HG02973 (cell line): ENCODE measurements around the gene SMIM24.

Experiments
- ATAC-seq: cut with Tn5 transposase; IDR thresholded peaks from one replicate; pipeline ENCODE4 v1.9.1; 2021; ENCODE audit warnings: moderate library complexity; ENCODE audit not compliant: unreplicated experiment

SMIM24 gene

DNA sequence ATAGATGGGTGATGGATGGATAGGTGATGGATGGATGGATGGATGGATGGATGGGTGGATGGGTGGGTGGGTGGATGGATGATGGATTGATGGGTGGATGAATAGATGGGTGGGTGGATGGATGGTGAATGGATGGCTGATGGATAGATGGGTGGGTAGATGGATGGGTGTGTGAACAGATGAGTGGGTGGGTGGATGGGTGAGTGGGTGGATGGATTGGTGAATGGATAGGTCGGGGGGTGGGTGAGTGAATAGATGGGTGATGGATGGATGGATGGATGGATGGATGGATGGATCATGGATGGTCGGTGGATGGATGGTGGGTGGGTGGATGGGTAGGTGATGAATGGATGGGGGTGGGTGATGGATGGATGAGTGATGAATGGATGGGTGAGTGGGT is 3.5 kb downstream of the SMIM24 start:
- ATAC-seq = no peak

DNA sequence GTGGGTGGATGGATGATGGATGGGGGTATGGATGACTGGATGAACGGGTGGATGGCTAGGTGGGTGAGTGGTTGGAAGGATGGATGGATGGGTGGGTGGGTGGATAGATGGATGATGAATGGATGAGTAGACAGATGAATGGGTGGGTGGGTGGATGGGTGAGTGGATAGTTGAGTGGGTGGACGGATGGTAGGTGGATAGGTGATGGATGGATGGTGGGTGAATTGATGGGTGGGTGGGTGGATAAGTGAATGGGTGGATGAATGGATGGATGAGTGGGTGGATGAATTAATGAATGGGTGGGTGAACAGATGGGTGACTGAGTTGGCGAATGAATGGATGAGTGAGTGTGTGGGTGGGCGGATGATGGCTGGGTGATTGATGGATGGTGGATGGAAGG is 4.9 kb downstream of the SMIM24 start:
- no peak for ATAC-seq

DNA sequence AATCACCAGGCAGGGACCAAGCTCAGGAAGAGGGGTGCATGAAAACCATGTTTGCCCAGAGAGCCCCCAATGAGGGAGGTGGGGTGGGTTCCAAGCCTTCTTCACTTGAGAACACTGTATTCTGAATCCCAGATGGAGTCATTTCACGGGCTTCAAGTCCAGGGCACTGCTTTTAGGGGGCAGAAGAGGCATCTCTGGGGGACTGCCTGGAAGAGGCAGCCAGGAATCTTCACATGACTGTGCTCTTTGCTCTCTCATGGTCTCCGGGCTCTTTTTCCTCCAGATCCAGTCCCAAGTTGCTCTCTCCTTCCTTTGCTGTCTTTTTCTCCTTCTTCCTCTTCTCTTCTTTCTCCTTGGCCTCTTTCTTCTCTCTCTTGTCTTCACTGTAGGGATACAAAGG is 5.7 kb downstream of the SMIM24 start:
- ATAC-seq = no peak

- no peak for ATAC-seq
These were observed 6.3 kb downstream of the SMIM24 start for GRCh38 chr19:3474010-3474409.

DNA sequence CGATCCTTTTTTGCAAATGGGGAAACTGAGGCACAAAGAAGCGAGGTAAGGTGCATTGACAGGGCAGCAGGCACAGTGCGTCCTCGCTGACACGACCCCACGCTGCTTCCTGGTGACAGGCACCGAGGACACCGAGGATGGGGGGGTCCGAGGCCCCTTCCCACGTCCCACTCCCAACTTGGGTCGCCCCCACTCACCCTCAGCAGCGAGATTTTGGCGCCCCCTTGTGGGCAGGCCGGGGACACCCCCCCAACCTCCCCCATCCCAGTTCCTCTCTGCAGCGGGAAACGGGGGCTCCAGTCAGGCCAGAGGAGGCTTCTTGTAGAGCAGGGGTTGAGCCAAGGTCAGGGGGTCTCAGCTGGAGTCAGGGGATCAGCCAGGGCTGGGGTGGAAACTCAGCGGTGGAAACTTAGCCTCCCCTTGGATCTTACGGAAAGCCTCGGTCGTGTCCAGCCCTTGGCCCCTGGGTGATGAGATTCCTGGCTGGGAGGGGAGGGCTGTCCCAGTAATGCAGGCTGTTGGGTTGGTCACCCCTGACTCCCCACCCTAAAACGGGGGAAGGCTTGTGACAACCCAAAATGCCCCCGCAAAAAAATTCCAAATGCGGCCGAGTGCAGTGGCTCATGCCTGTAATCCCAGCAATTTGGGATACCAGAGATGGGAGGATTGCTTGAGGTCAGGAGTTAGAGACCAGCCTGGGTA is 8.2 kb downstream of the SMIM24 start:
- ATAC-seq = no peak

DNA sequence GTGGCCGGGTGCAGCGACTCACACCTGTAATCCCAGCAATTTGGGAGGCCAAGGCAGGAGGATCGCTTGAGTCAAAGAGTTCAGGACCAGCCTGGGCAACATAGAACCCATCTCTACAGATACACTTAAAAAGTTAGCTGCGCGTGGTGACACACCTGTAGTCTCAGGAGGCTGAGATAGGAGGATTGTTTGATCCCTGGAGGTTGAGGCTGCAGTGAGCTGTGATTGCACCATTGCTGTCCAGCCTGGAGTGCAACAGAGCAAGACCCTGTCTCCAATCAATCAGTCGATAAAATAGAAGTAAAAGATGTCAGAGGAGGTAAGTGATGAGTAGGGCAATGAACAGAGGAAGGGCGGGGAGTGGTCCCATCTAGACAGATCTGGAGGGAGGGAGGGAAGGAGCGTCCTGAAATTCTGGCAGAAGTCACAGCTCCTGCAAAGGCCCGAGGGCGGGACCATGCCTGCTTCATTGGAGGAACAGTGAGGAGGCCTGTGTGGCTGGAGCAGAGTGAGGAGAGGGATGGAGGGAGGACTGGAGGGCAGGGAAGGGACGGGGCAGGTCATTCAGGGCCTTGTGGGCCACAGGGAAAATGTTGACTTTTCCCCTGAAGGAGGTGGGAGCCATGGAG is 9.7 kb downstream of the SMIM24 start:
- no peak for ATAC-seq

GRCh38 chr19:3469638-3470499 is 10.5 kb downstream of the SMIM24 start:
- no peak for ATAC-seq

- ATAC-seq = no peak
These were observed 12.1 kb downstream of the SMIM24 start for GRCh38 chr19:3468211-3468610.

- no peak for ATAC-seq
These were observed 12.7 kb downstream of the SMIM24 start for GRCh38 chr19:3467437-3468198.

DNA sequence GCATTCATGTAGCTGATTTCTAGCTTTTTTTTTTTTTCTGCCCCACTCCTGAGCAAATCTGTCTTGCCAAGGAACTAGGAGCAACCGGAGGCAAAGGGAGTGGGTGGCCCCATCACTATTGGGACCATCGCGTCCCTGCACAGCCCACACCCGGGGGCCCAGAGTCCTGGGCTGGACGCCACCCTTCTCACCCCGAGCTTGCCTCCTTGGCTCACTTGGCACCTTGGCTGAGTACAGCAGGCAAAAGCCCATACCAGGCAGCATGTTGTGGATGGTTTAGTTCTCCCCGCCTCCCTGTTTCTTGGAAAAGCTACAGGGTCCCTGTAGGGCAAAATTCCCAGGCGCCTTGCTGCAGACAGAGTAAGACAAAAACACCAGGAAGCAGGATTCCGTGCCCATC is 13.7 kb downstream of the SMIM24 start:
- no peak for ATAC-seq

- no peak for ATAC-seq
These were observed 14.8 kb downstream of the SMIM24 start for GRCh38 chr19:3465552-3465951.

DNA sequence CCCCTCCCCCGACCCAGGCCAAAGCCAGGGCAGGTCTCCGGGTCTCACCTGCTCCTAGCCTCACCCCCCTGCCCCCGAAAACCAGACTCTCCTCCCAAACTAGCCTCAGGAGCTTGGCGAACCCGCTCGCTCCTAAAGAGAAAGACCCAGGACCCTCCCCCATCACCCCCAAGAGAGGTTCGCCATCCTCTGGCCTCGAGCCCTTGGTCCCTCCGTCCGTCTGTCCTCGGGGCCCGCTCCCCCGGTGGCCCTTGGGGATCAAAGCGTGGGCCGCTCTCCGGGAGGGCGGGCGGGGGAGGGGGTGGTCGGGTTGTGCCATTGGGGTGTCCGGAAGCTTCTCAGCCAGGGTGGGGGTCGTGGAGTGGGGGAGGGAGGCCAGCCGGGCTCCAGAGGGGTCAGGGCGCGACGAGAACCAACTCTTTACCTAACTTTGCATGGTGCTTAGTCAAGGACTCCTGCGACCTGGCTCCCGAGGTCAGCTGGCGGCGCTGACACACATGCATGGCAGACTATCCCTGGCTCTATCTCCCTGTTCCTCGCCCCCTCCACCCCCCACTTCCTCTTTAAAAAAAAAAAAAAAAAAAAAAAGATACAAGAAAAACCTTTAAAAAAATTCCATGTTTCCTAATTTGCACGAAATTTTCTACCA is 15.6 kb downstream of the SMIM24 start:
- ATAC-seq = no peak

GRCh38 chr19:3463714-3464586 is 16.4 kb downstream of the SMIM24 start:
- ATAC-seq = no peak

- ATAC-seq = no peak
These were observed 17.2 kb downstream of the SMIM24 start for GRCh38 chr19:3462991-3463713.

- ATAC-seq = no peak
These were observed 20.3 kb downstream of the SMIM24 start for GRCh38 chr19:3459965-3460582.

- ATAC-seq = no peak
These were observed 21.0 kb downstream of the SMIM24 start for GRCh38 chr19:3459089-3459881.

DNA sequence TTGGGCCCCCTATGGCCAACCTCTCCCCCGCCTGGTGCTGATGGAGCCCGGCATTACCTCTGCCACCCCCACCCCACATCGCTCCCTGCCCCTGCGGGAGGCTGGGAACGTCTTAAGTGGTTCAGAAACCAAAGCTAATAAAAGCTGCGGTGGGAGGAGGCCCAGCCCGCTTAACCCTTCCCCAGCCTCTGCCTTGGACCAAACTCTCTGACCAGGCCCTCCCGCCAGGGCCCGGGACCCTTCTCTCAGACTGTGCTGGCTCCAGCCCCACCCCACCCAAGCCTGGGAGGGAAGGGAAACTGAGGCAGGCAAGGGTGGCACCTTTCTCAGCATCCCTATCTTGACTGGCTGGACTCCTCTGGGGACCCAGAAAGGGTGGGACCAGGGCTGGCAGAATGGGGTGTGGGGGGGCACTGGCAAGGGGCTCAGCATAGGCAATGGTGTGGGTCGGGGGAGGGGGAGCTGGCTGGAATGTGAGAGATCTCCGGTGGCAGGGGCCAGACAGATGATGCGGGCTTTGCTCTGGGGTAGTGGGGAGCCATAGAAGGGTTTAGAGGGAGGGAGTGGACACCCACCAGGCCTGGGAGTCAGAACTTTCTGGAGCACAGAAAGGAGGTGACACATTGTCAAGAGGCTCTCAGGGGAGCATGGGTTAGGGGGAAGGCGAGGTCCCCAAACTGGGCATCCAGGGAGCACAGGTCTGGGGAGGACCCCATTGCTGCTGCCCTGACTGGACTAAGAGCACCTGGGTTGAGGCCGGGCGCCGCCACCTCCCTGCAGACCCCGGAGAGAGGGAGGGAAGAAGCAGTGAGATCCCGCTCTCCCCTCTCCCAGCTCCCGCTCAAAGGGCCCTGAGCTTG is 21.9 kb downstream of the SMIM24 start:
- ATAC-seq = no peak
